Amygdala (tissue), 56 donors: ENCODE measurements around the gene CTXND2.

Source experiments
- DNase-seq, 56 donors: peaks; one replicate each; lab custom pipeline; 2025; lab: John Stamatoyannopoulos, UW

The CTXND2 gene

GRCh38 chr1:150955280-150955679, 68.3 kb downstream of the CTXND2 start:
- no peak for DNase-seq

GRCh38 chr1:150957666-150958065, 70.7 kb downstream of the CTXND2 start:
- DNase-seq, result no peak

GRCh38 chr1:150960646-150961045, 73.7 kb downstream of the CTXND2 start:
- DNase-seq, result no peak

- no peak for DNase-seq
These were observed 74.8 kb downstream of the CTXND2 start for GRCh38 chr1:150961756-150962155.
